HG02885 (cell line): Measurements from ENCODE around the gene ROBO3.

Experiments used
- ATAC-seq: cut with Tn5 transposase; IDR thresholded peaks from one replicate; pipeline ENCODE4 v1.9.1; 2021; ENCODE audit warnings: mild to moderate bottlenecking; ENCODE audit not compliant: unreplicated experiment, poor library complexity

The ROBO3 gene, protein sequence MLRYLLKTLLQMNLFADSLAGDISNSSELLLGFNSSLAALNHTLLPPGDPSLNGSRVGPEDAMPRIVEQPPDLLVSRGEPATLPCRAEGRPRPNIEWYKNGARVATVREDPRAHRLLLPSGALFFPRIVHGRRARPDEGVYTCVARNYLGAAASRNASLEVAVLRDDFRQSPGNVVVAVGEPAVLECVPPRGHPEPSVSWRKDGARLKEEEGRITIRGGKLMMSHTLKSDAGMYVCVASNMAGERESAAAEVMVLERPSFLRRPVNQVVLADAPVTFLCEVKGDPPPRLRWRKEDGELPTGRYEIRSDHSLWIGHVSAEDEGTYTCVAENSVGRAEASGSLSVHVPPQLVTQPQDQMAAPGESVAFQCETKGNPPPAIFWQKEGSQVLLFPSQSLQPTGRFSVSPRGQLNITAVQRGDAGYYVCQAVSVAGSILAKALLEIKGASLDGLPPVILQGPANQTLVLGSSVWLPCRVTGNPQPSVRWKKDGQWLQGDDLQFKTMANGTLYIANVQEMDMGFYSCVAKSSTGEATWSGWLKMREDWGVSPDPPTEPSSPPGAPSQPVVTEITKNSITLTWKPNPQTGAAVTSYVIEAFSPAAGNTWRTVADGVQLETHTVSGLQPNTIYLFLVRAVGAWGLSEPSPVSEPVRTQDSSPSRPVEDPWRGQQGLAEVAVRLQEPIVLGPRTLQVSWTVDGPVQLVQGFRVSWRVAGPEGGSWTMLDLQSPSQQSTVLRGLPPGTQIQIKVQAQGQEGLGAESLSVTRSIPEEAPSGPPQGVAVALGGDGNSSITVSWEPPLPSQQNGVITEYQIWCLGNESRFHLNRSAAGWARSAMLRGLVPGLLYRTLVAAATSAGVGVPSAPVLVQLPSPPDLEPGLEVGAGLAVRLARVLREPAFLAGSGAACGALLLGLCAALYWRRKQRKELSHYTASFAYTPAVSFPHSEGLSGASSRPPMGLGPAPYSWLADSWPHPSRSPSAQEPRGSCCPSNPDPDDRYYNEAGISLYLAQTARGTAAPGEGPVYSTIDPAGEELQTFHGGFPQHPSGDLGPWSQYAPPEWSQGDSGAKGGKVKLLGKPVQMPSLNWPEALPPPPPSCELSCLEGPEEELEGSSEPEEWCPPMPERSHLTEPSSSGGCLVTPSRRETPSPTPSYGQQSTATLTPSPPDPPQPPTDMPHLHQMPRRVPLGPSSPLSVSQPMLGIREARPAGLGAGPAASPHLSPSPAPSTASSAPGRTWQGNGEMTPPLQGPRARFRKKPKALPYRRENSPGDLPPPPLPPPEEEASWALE (N-terminal part only)

DNA sequence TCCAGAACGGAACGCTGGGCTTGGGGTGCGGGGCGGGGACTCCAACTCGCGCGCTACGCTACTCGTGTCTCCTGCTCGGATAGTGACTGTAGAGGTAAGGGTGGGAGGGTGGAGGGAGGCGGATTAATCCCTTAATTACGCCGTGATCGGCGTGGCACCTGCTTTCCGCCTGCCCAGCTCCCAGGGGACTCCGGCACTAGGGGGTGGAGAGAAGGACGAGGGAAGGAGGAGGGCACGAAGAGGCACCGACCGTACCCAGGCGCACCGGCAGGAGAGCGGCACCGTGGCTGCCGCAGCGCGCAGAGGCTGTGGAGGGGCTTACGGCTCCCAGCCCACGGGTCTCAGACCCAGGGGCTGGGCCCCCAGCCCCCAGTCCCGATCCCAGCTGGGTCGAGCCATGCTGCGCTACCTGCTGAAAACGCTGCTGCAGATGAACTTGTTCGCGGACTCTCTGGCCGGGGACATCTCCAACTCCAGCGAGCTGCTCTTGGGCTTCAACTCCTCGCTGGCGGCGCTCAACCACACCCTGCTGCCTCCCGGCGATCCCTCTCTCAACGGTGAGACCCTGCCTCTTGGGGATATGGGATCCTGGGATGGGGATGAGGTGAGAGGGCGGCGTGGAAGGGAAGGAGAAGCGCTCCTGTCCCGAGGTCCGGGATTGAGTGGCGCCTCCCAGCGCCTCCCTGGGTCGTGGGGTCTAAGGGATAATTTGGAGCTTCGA is at the start of gene ROBO3:
TSS of gene ROBO3 (plus strand) at position 252 of the 721 bp plus-strand sequence. CDS start at position 398, 146 bp downstream.
- no peak for ATAC-seq

- ATAC-seq, result no peak
Observed at GRCh38 chr11:124817036-124817435, 48.2 kb upstream of the ROBO3 start.

DNA sequence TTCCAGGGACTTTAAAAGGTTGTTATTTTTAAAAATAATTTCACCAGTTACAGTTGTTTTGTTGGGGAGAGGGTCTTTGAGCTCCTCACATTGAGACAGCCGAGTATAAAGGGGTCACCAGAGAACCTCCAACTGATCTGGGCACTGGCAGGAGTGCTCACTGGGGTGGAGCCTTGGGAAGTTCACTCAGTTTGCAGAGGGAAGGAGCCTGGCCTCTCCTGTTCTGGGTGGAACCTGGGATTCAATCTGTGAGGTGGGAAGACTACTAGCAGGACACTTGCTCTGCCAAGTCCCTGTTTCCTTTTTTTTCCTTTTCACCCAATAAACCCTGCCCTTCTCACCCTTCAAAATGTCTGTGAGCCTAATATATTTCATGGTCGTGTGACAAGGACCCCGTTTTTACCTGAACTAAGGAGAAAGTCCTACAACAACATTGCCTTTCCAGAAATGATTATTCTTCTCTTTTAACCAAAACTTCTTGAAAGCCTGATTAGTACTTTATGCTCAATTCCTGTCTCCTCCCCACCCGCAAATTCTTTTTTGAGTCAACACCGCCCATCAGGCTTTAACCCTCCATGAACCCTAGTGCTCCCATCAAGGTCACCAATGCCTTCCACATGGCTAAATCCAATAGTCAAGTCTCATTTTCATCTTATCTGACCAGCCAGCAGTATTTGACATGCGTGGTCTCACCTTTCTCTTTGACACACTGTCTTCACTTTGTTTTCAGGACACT is 43.1 kb upstream of the ROBO3 start:
- no peak for ATAC-seq

DNA sequence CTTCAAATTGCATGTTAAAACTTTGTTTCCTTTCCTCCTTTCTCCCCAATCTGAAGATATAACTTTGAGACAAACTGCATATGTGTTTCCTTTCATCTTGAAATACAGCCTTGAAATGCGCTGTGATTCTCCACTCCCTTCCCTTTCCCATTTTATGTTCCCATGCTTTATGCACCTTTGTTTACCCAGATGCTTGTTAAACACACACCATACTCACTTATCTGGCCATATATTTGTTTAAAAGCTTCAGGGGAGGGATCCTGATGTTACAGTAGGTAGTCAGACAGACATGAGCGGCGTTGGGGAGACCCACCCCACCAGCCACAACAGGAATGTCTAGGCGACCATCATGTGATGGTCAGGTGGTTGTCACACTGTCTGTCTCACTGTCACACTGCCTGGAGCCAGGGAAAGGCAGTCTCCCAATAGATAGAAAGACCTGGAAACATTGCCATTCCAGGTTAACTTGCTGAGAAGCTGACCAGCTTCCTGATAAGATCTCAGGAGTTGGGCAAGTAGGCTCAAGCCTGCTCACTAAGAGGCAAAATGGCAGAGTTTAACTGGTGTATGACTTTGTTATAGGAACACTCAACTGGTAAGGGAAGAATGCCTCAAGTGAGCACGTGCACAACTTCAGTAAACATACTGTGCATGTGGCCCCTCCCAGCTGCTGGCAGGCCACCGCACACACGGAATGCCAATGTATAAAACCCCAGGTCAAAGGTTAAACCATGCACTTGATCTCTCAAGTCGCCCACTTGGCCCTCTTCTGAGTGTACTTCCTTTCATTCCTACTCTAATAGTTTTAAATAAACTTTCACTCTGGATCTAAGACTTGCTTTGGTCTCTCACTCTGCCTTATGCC is 41.5 kb upstream of the ROBO3 start:
- no peak for ATAC-seq

- no peak for ATAC-seq
Observed at GRCh38 chr11:124825876-124826275, 39.4 kb upstream of the ROBO3 start.

GRCh38 chr11:124829986-124830385 is 35.2 kb upstream of the ROBO3 start:
- no peak for ATAC-seq

GRCh38 chr11:124830749-124831148 is 34.5 kb upstream of the ROBO3 start:
- ATAC-seq, result no peak

- no peak for ATAC-seq
Observed at GRCh38 chr11:124831897-124832296, 33.3 kb upstream of the ROBO3 start.

DNA sequence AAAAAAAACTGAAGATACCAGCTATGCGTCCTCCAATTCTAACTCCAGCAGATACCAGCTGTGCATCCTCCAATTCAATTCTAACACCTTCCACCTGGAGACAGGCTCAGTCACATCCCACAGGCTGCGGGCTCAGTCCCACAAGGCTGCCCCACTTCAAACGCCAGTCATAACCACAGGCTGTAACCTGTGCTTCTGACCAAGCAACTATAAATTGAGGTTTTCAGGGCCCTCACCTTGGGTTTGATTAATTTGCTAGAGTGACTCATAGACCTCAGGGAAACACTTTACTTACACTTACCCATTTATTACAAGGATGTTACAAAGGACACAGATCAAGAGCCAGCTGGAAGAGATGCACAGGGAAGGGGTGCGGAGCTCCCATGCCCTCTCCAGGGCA is 32.7 kb upstream of the ROBO3 start:
- no peak for ATAC-seq

- no peak for ATAC-seq
Observed at GRCh38 chr11:124834526-124835180, 30.6 kb upstream of the ROBO3 start.

GRCh38 chr11:124835918-124836317 is 29.3 kb upstream of the ROBO3 start:
- ATAC-seq, result no peak

GRCh38 chr11:124837491-124837856 is 27.8 kb upstream of the ROBO3 start:
- ATAC-seq, result no peak

DNA sequence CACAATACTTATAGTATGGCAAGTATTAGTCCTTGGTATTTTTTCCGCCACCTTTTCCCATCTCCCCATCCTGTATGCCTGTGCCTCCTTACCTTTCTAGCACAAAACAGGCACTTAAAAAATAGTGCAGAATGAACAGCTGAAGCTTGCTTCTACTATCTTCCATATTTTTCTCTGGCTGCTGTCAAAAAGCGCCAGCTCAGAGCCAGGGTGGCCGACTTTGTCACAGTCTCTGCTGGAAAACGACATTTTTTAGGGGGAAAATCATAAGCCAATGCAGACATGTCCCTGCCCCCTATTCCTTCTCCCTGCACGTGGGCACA is 26.5 kb upstream of the ROBO3 start:
- no peak for ATAC-seq

DNA sequence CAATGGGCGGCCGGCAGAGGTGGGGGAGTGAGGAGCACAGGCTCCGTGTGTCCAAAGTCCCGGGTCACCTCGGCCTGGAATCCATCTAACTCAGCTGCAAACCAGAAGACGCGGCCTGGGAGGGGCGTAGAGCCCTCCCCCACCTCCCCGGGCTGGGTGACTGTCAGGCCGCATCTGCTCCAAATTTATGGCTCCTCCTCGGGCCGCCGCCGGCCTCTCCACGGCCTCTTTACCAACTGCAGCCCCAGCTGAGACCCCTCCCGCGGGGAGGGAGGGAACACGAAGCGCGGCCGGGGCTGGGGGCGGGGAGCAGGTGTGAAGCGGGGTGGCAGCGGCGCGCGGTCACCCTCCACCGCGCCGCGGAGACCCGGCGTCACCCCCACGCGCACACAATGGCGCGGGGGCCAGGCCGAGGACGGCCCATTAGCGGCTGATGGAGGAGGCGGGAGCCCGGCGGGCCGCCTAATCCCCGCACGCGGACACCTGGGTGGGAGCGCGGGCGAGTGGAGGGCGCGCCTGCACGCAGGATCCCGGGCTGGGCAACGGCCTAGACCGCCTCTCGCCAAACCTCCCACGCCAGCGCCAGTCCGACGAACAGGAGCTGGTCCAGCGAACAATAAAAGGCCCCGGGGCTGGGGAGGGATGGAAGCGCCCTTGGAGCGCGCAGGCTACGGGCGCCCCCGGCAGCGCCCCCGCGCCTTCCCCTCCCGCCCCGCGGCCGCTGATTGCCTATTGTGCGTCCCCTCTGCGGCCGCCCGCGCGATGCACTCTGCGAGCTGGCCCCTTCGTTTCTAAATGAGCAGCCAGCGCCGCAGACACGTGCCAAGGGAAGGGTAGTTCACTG is 25.9 kb upstream of the ROBO3 start:
- ATAC-seq, result no peak

- ATAC-seq, result no peak
Observed at GRCh38 chr11:124839972-124840621, 25.1 kb upstream of the ROBO3 start.

DNA sequence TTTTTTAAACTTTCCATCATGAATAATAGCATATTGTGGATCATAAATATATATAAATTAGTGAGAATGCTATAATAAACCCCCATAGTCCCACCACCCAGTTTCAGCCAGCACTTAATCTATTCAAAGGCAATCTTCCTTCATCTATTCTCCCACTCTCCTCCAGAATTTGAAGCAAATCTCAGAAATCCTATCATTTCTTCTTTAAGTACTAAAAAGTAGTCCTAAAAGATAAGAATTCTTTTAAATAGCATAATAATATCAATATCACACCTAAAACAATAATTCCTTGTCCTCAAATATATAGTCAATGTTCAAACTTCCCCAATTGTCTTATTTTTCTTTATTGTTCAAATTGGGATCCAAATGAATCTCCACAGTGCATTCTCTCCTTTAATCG is 24.6 kb upstream of the ROBO3 start:
- no peak for ATAC-seq

GRCh38 chr11:124841201-124841600 is 24.0 kb upstream of the ROBO3 start:
- ATAC-seq, result no peak
